ENCODE measurements around the gene PTPN3. TPM values are rescaled to one million over a fixed set of nuclear protein-coding genes. Genes with fewer than 3 reads are reported as not detected.
"Not testable (repeated sequence)": the region's sequence is repeated elsewhere in the genome, so short reads cannot be mapped to it uniquely, and the experiment has no call there.

The PTPN3 gene
- total and polyA plus RNA-seq, 8 donors, result 8.0 to 16.6 (median 13.6) TPM

- Histone ChIP-seq H3K4me1 (no peaks in the 10 kb centered on the region), H3K9me3 (no peaks in the 10 kb centered on the region), H3K27ac (no peak overlapping the region), H3K4me3 (no peak overlapping the region), H3K27me3 (no peaks in the 10 kb centered on the region), H3K36me3 (no peaks in the 10 kb centered on the region)
- WGBS, 2 donors, result 77 to 86% methylated on average over 5 of the region's 5 CpGs
- no peak for DNase-seq
- no peak for ATAC-seq
- no peak for FAIRE-seq
- intact Hi-C loops (cut with DNase I), result no loop called here
- no peak for TF ChIP-seq CTCF (IDR thresholded peaks at IDR 0.05)
These were observed 137.3 kb downstream of the PTPN3 start for GRCh38 chr9:109360771-109361170.

- H3K4me3 ChIP-seq; FAIRE-seq; intact Hi-C loops (cut with DNase I); ATAC-seq; H3K27me3 ChIP-seq; H3K27ac ChIP-seq; H3K4me1 ChIP-seq; H3K36me3 ChIP-seq; DNase-seq; H3K9me3 ChIP-seq: not testable (repeated sequence)
- WGBS, 2 donors, result 77 to 80% methylated on average over 8 of the region's 8 CpGs
These were observed 139.0 kb downstream of the PTPN3 start for GRCh38 chr9:109358968-109359603.

GRCh38 chr9:109355564-109356297 lies 142.4 kb downstream of the PTPN3 start:
- ATAC-seq, result no peak
- DNase-seq, result no peak
- intact Hi-C loops (cut with DNase I), result no loop called here

GRCh38 chr9:109354190-109354589 lies 143.9 kb downstream of the PTPN3 start:
- ATAC-seq, result no peak
- H3K36me3 ChIP-seq, result no peaks in the 10 kb centered on the region
- H3K4me1 ChIP-seq, result peaks cover 0 to 6% (median 5%) of the 10 kb centered on the region in 3 donors
- no peak for DNase-seq
- TF ChIP-seq CTCF (IDR thresholded peaks at IDR 0.05), result no peak
- H3K9me3 ChIP-seq, result no peaks in the 10 kb centered on the region
- 64 to 72% methylated on average over 2 of the region's 2 CpGs for WGBS, 2 donors
- FAIRE-seq, result no peak
- H3K27ac ChIP-seq, result no peak overlapping the region
- H3K4me3 ChIP-seq, result no peak overlapping the region
- intact Hi-C loops (cut with DNase I), result no loop called here
- no peaks in the 10 kb centered on the region for H3K27me3 ChIP-seq

More at GRCh38 chr9:109355564-109356297, 142.4 kb downstream of the PTPN3 start:
- TF ChIP-seq CTCF (IDR thresholded peaks at IDR 0.05), result no peak
- no peak for FAIRE-seq
- Histone ChIP-seq H3K27ac (no peak overlapping the region), H3K27me3 (no peaks in the 10 kb centered on the region), H3K4me3 (no peak overlapping the region), H3K36me3 (no peaks in the 10 kb centered on the region), H3K9me3 (no peaks in the 10 kb centered on the region), H3K4me1 (no peaks in the 10 kb centered on the region)
- 85 to 86% methylated on average over 21 of the region's 21 CpGs for WGBS, 2 donors

GRCh38 chr9:109351032-109351431 lies 147.1 kb downstream of the PTPN3 start:
- H3K36me3 ChIP-seq, result no peaks in the 10 kb centered on the region
- 77 to 90% methylated on average over 5 of the region's 5 CpGs for WGBS, 2 donors
- DNase-seq (no peak), ATAC-seq (no peak), FAIRE-seq (no peak)
- no peak for TF ChIP-seq CTCF (IDR thresholded peaks at IDR 0.05)
- H3K27me3 ChIP-seq, result no peaks in the 10 kb centered on the region
- peaks cover 0 to 9% (median 5%) of the 10 kb centered on the region in 3 donors for H3K4me1 ChIP-seq
- intact Hi-C loops (cut with DNase I), result no loop called here
- H3K9me3 ChIP-seq, result no peaks in the 10 kb centered on the region
- no peak overlapping the region for H3K27ac ChIP-seq
- H3K4me3 ChIP-seq, result no peak overlapping the region
